IMR-90 (cell line): ENCODE results near the gene PSMG4. TPM values are rescaled to one million over a fixed set of nuclear protein-coding genes. Genes with fewer than 3 reads are reported as not detected.

Experiments used
- ATAC-seq: fragments of 200-7000 bp; cut with Tn5 transposase; 2 replicates; pipeline ENCODE4 v1.9.1; 2020; ENCODE audit warnings: low read depth, mild to moderate bottlenecking, moderate library complexity
- BruUV-seq: library from RNA; stranded (reverse); fragments of 400-500 nt; replicated peaks from 2 replicates; lab custom pipeline; 2021; lab: Mats Ljungman, UMichigan
- CTCF ChIA-PET: fragments of 300-600 bp; formaldehyde crosslinking; extraction: SDS; loops from one replicate; lab custom pipeline; 2021; ENCODE audit warnings: antibody characterized with exemption; lab: Yijun Ruan, JAX
- POLR2A ChIA-PET: fragments of 300-600 bp; sonication (Branson Sonifier 250); formaldehyde crosslinking; loops from one replicate; lab custom pipeline; 2022; ENCODE audit warnings: antibody characterized with exemption; ENCODE audit not compliant: unreplicated experiment; lab: Charles Lee
- DNase-seq: peaks from one replicate; pipeline ENCODE4 v3.0.0; 2013
- H2AFZ ChIP-seq: replicated peaks from 2 replicates; pipeline ENCODE3; 2013; ENCODE audit warnings: low read length, mild to moderate bottlenecking; ENCODE audit not compliant: poor library complexity
- H2AK5ac ChIP-seq: 2 replicates; pipeline ENCODE4 v1.6.1; 2013; ENCODE audit warnings: low read depth, low read length, inconsistent platforms
- H2AK9ac ChIP-seq: replicated peaks from 2 replicates; pipeline ENCODE3; 2013; ENCODE audit warnings: mild to moderate bottlenecking, low read depth, low read length, moderate library complexity; ENCODE audit not compliant: poor library complexity
- H2BK120ac ChIP-seq: 2 replicates; pipeline ENCODE4 v1.6.1; 2013; ENCODE audit warnings: low read depth, low read length, inconsistent platforms
- H2BK15ac ChIP-seq: 3 replicates; pipeline ENCODE4 v1.6.1; 2013; ENCODE audit warnings: low read depth, low read length, inconsistent platforms
- H2BK20ac ChIP-seq: 2 replicates; pipeline ENCODE4 v1.6.1; 2013; ENCODE audit warnings: low read depth, mild to moderate bottlenecking, inconsistent platforms, low read length, moderate library complexity
- H2BK5ac ChIP-seq: 2 replicates; pipeline ENCODE4 v1.6.1; 2013; ENCODE audit warnings: mild to moderate bottlenecking, low read depth, low read length, inconsistent platforms; ENCODE audit not compliant: poor library complexity, severe bottlenecking
- H3K14ac ChIP-seq: replicated peaks from 2 replicates; pipeline ENCODE4 v1.6.1; 2013; ENCODE audit warnings: low read depth, low read length, inconsistent platforms
- H3K18ac ChIP-seq: 2 replicates; pipeline ENCODE4 v1.6.1; 2013; ENCODE audit warnings: low read depth, low read length, control low read depth
- H3K23ac ChIP-seq: 2 replicates; pipeline ENCODE4 v1.6.1; 2013; ENCODE audit warnings: low read depth, low read length, inconsistent platforms
- H3K27ac ChIP-seq: 2 replicates; pipeline ENCODE4 v1.5.1; 2013; ENCODE audit warnings: mild to moderate bottlenecking, control low read depth, low read length; ENCODE audit not compliant: insufficient read depth
- H3K27me3 ChIP-seq: 2 replicates; pipeline ENCODE4 v1.6.1; 2013; ENCODE audit warnings: low read length; ENCODE audit not compliant: control insufficient read depth, insufficient read depth
- H3K36me3 ChIP-seq: 2 replicates; pipeline ENCODE4 v1.6.1; 2013; ENCODE audit warnings: low read length, mixed read lengths; ENCODE audit not compliant: control insufficient read depth, insufficient read depth
- H3K4ac ChIP-seq: 2 replicates; pipeline ENCODE4 v1.6.1; 2013; ENCODE audit warnings: low read depth, low read length, inconsistent platforms
- H3K4me1 ChIP-seq: 2 replicates; pipeline ENCODE4 v1.6.1; 2013; ENCODE audit warnings: low read length, mixed read lengths; ENCODE audit not compliant: control insufficient read depth, insufficient read depth
- H3K4me2 ChIP-seq: 2 replicates; pipeline ENCODE4 v1.6.1; 2013; ENCODE audit warnings: low read depth, mild to moderate bottlenecking, control low read depth, low read length, moderate library complexity
- H3K4me3 ChIP-seq: 2 replicates; pipeline ENCODE4 v1.5.1; 2013; ENCODE audit warnings: low read depth, mild to moderate bottlenecking, control low read depth, low read length, moderate library complexity; ENCODE audit not compliant: insufficient read depth
- H3K56ac ChIP-seq: 2 replicates; pipeline ENCODE4 v1.6.1; 2013; ENCODE audit warnings: low read length, inconsistent platforms; ENCODE audit not compliant: insufficient read depth; ENCODE audit errors: extremely low read depth
- H3K79me1 ChIP-seq, 2 experiments: 2 replicates each; pipeline ENCODE4 v1.6.1; 2013; ENCODE audit warnings: low read length in 2 of 2, inconsistent platforms in 1 of 2, low read depth in 1 of 2
- H3K9ac ChIP-seq: 2 replicates; pipeline ENCODE4 v1.6.1; 2013; ENCODE audit warnings: low read depth, low read length, control low read depth
- H3K9me1 ChIP-seq: 2 replicates; pipeline ENCODE4 v1.6.1; 2013; ENCODE audit warnings: low read length, inconsistent platforms; ENCODE audit not compliant: insufficient read depth
- H3K9me3 ChIP-seq: 2 replicates; pipeline ENCODE4 v1.6.1; 2013; ENCODE audit warnings: low read length; ENCODE audit not compliant: control insufficient read depth, insufficient read depth
- H4K20me1 ChIP-seq: 2 replicates; pipeline ENCODE4 v1.6.1; 2013; ENCODE audit warnings: low read length, inconsistent platforms; ENCODE audit not compliant: insufficient read depth
- H4K5ac ChIP-seq: 2 replicates; pipeline ENCODE4 v1.6.1; 2013; ENCODE audit warnings: mild to moderate bottlenecking, low read depth, low read length, control low read depth
- H4K8ac ChIP-seq, 2 experiments: 2 replicates each; pipeline ENCODE4 v1.6.1; 2013; ENCODE audit warnings: low read depth in 2 of 2, low read length in 2 of 2, control low read depth in 1 of 2, inconsistent platforms in 1 of 2
- H4K91ac ChIP-seq: 2 replicates; pipeline ENCODE4 v1.6.1; 2013; ENCODE audit warnings: low read depth, low read length, inconsistent platforms; ENCODE audit not compliant: insufficient read depth
- BHLHE40 ChIP-seq: fragments of 150-350 bp; IDR thresholded peaks from 2 replicates; pipeline ENCODE4 v1.6.1; 2016; ENCODE audit warnings: mild to moderate bottlenecking, low read depth, low read length
- ELK1 ChIP-seq: fragments of 150-350 bp; IDR thresholded peaks from 2 replicates; pipeline ENCODE4 v1.6.1; 2016; ENCODE audit warnings: low read depth, mild to moderate bottlenecking, low read length, moderate library complexity, borderline replicate concordance
- FOS ChIP-seq: fragments of 150-350 bp; IDR thresholded peaks from 2 replicates; pipeline ENCODE4 v1.6.1; 2016; ENCODE audit warnings: low read depth, low read length
- NFE2L2 ChIP-seq: fragments of 150-350 bp; IDR thresholded peaks from 2 replicates; pipeline ENCODE4 v1.6.1; 2016; ENCODE audit warnings: low read depth, mild to moderate bottlenecking, low read length
- POLR2A ChIP-seq: IDR thresholded peaks from 2 replicates; pipeline ENCODE4 v1.6.1; 2012; ENCODE audit warnings: mild to moderate bottlenecking, low read depth, low read length
- WGBS, 2 experiments: methylation state at CpG; one replicate each; pipeline versions ENCODE4 v1.1.5 to v1.1.7; 2013; ENCODE audit warnings: missing lambda C conversion rate in 2 of 2; ENCODE audit not compliant: insufficient read length in 1 of 2; ENCODE audit errors: extremely low coverage in 2 of 2; 5-methylcytosine and 5-hydroxymethylcytosine counted together
- dilution Hi-C: fragments of 300-500 bp; cut with HindIII; formaldehyde crosslinking; loops from one replicate; pipeline ENCODE4 v1.14.3; 2018; ENCODE audit warnings: low sequenced_read_pairs; ENCODE audit not compliant: unreplicated experiment
- in situ Hi-C: fragments of 300-500 bp; cut with MboI; formaldehyde crosslinking; loops from 3 replicates; pipeline ENCODE4 v1.14.3; 2019; ENCODE audit warnings: low sequenced_read_pairs, inconsistent platforms, mixed read lengths
- intact Hi-C: fragments of 100-400 bp; cut with micrococcal nuclease; formaldehyde crosslinking; loops from 2 replicates; pipeline ENCODE4 v1.10.0; 2022
- polyA plus RNA-seq, 3 experiments: library from polyadenylated mRNA; depleted of rRNA; stranded (reverse); fragments of >200 nt; gene quantifications; 2 replicates each; pipeline ENCODE4 v1.2.3, GENCODE V29; 2012; ENCODE audit warnings: low replicate concordance in 1 of 3
- total RNA-seq: library from RNA; depleted of rRNA; stranded (reverse); fragments of >200 nt; gene quantifications from 2 replicates; pipeline ENCODE4 v1.2.3, GENCODE V29; 2012

PSMG4 gene
- total and polyA plus RNA-seq, 2 of the 4 experiments (the other 2 are of a cell fraction): 5.6 to 13.4 TPM

- CTCF ChIA-PET: interaction anchor here (1.6 kb wide), 1 partner anchor 25 kb away, joined by 3 read pairs; no protein-coding TSS in a partner anchor
- ATAC-seq (no peak), DNase-seq (no peak)
- Histone ChIP-seq H3K23ac (no peak overlapping the region), H3K4ac (no peak overlapping the region), H4K20me1 (peaks cover 20% of the 10 kb centered on the region), H4K5ac (no peak overlapping the region), H3K4me2 (no peak overlapping the region), H3K27ac (no peak overlapping the region), H2AFZ (no peak overlapping the region), H2AK5ac (no peak overlapping the region), H3K4me1 (peaks cover 18% of the 10 kb centered on the region), H3K79me1 (no peaks in the 10 kb centered on the region), H3K56ac (no peak overlapping the region), H3K4me3 (no peak overlapping the region), H2AK9ac (no peak overlapping the region), H3K9me3 (no peaks in the 10 kb centered on the region), H4K91ac (no peak overlapping the region), H2BK15ac (no peak overlapping the region), H3K9ac (no peak overlapping the region), H3K36me3 (no peaks in the 10 kb centered on the region), H4K8ac (no peak overlapping the region), H3K9me1 (peaks cover 7% of the 10 kb centered on the region; the same call in 1 of the 2 replicates), H2BK5ac (no peak overlapping the region), H3K27me3 (no peaks in the 10 kb centered on the region; the same call in 1 of the 2 replicates), H3K18ac (no peak overlapping the region), H2BK20ac (no peak overlapping the region), H2BK120ac (no peak overlapping the region), H3K14ac (no peak overlapping the region)
- TF ChIP-seq ELK1: no peak
- TF ChIP-seq FOS: no peak
- no peak for TF ChIP-seq POLR2A
- TF ChIP-seq BHLHE40: no peak
- no peak for TF ChIP-seq NFE2L2
- POLR2A ChIA-PET: no interaction called here
- 93% methylated on average over 12 of the region's 19 CpGs; no CpG with 5 or more reads in 1 of the 2 experiments for WGBS, 2 experiments
- dilution Hi-C loops: no loop called here
- intact Hi-C loops: no loop called here
- no TSS peak for BruUV-seq
- in situ Hi-C loops: no loop called here
These were observed 26.4 kb downstream of the PSMG4 start for GRCh38 chr6:3285049-3285639.
